ENCODE data around the gene TOR2A.

DNA sequence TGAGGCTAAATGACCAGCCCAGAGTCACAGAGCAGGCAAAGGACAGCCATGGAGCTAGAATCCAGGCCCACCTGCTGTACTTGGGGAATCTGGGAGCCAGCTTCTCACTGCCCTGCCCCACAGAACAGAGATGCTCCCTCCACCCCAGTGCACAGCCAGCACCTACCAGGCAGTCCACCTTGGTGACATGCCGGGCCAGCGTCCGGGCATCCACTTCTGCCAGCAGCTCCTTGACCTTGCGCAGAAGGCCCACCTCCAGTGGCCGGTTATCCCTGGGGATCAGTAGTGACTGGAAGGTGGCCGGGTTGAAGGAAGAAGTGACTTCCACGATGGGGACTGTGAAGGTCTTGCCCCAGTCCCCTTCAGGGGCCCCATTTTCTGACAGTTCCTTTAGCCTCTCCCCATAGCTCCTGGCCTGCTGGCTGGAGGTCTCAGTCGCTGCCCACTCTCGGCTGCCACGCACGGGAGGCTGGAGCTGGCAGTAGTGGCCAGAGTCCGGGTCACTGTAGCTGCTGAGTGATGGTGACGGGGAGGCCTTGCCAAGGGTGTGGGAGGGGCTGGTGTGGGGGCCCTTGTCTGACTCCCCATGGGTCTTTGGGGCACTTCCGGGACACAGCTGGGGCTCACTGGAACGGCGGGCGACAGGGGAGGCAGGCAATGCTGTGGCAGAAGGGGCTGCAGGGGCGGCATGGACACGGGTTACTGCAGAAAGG lies 9.5 kb upstream of the TOR2A start:
- TF ChIP-seq, protein P1, sequence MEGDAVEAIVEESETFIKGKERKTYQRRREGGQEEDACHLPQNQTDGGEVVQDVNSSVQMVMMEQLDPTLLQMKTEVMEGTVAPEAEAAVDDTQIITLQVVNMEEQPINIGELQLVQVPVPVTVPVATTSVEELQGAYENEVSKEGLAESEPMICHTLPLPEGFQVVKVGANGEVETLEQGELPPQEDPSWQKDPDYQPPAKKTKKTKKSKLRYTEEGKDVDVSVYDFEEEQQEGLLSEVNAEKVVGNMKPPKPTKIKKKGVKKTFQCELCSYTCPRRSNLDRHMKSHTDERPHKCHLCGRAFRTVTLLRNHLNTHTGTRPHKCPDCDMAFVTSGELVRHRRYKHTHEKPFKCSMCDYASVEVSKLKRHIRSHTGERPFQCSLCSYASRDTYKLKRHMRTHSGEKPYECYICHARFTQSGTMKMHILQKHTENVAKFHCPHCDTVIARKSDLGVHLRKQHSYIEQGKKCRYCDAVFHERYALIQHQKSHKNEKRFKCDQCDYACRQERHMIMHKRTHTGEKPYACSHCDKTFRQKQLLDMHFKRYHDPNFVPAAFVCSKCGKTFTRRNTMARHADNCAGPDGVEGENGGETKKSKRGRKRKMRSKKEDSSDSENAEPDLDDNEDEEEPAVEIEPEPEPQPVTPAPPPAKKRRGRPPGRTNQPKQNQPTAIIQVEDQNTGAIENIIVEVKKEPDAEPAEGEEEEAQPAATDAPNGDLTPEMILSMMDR (IDR thresholded peaks at IDR 0.05; ENCODE audit: low read depth, low read length) = no peak
- no peak for TF ChIP-seq EZH2phosphoT487 (IDR thresholded peaks at IDR 0.05; ENCODE audit: low read depth)

Data from OCI-LY3 (cell line).